RWPE2 (cell line): ENCODE results near the gene DCAF12L2.

ENCODE experiments used
- ATAC-seq: fragments of 200-7000 bp; cut with Tn5 transposase; 3 replicates; pipeline ENCODE4 v1.9.1; 2021; ENCODE audit warnings: low read depth
- DNase-seq: peaks from one replicate; pipeline ENCODE4 v3.0.0-alpha.2; 2020; ENCODE audit warnings: low spot score
- H3K27ac ChIP-seq: fragments of 450-650 bp; 2 replicates; pipeline ENCODE4 v1.5.1; 2017; ENCODE audit warnings: mild to moderate bottlenecking; ENCODE audit not compliant: poor library complexity, severe bottlenecking
- H3K27me3 ChIP-seq: fragments of 250-450 bp; sonication (Bioruptor Pico); 2 replicates; pipeline ENCODE4 v1.5.1; 2021; ENCODE audit warnings: mild to moderate bottlenecking, moderate library complexity; ENCODE audit not compliant: insufficient read depth, poor library complexity, severe bottlenecking
- H3K36me3 ChIP-seq: fragments of 250-450 bp; sonication (Bioruptor Pico); 2 replicates; pipeline ENCODE4 v1.5.1; 2020; ENCODE audit warnings: low read depth, mild to moderate bottlenecking, moderate library complexity
- H3K4me1 ChIP-seq: fragments of 250-450 bp; sonication (Bioruptor Pico); 2 replicates; pipeline ENCODE4 v1.5.1; 2021; ENCODE audit warnings: mild to moderate bottlenecking, moderate library complexity; ENCODE audit not compliant: insufficient read depth, poor library complexity, severe bottlenecking
- H3K4me3 ChIP-seq: fragments of 250-450 bp; sonication (Bioruptor Pico); 2 replicates; pipeline ENCODE4 v1.5.1; 2021; ENCODE audit warnings: mild to moderate bottlenecking, moderate library complexity; ENCODE audit not compliant: severe bottlenecking
- H3K9me3 ChIP-seq: fragments of 250-450 bp; sonication (Bioruptor Pico); 2 replicates; pipeline ENCODE4 v1.5.1; 2021; ENCODE audit warnings: mild to moderate bottlenecking, moderate library complexity; ENCODE audit not compliant: severe bottlenecking
- CTCF ChIP-seq: fragments of 450-650 bp; IDR thresholded peaks from one replicate; pipeline ENCODE4 v1.5.1; 2017; ENCODE audit warnings: mild to moderate bottlenecking, moderate library complexity; ENCODE audit not compliant: poor library complexity, severe bottlenecking

DCAF12L2 gene

GRCh38 chrX:126124721-126125120, 41.4 kb downstream of the DCAF12L2 start:
- H3K4me3 ChIP-seq = no peak overlapping the region
- no peak for TF ChIP-seq CTCF
- H3K36me3 ChIP-seq = no peaks in the 10 kb centered on the region
- H3K27me3 ChIP-seq = no peaks in the 10 kb centered on the region
- H3K27ac ChIP-seq = no peak overlapping the region
- no peaks in the 10 kb centered on the region for H3K9me3 ChIP-seq
- no peaks in the 10 kb centered on the region for H3K4me1 ChIP-seq
- ATAC-seq (no peak), DNase-seq (no peak)
